Colon (tissue), 2 donors: ENCODE results near the gene PDE1C.

Experiments
- FAIRE-seq: peaks from 2 replicates; lab custom pipeline; 2012; peaks lifted over from hg19 to GRCh38; lab: Jason Lieb, UNC
- donor health status: control.
- donor health status: control.

PDE1C gene

DNA sequence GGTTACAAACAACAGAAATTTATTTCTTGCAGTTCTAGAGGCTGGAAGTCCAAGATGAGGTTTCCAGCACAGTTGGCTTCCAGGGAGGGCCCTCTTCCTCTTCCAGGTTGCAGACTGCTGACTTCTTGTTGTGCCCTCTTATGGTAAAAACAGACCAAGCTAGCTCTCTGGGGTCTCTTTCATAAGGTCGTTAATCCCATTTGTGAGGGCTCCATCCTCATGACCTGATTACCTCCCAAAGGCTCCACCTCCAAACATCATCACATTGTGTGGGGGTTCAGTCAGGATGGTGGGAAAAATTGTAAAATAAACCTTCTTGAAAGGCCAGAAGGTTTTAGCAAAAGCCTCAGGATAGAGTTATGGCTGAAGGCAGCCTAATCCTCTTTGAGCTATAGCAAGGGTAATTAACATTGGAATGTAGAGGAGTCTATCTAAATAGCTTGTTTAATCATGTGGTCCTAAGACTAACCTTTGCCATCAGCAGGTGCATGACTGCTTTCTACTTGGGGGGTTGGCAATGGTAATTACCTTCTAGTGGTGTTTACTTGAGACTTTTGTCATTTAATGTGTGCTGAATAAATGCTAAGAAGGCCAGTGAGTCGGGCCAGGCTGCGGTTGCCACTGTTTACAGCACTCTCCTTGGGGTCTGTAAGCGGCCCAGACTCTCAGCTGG, 302.4 kb downstream of the PDE1C start:
- no peak for FAIRE-seq

DNA sequence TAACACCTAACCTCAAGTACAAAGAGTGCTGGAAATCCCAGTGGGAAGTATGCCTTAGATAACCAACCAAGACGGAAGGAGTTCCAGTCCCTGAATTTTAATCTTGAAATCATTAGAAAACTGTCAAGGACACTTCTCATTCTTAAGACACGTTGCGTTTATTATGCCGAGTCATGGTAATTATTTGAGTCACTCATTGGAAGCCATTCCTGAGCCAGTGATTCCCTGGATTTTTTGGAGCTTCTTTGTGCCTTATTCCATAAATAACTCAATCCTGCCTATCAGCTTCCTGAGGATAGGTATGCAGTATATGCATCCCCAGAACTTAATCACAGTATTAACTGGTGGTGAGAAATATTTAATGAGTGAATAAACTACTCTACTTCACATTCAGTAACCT, 305.7 kb downstream of the PDE1C start:
- no peak for FAIRE-seq

DNA sequence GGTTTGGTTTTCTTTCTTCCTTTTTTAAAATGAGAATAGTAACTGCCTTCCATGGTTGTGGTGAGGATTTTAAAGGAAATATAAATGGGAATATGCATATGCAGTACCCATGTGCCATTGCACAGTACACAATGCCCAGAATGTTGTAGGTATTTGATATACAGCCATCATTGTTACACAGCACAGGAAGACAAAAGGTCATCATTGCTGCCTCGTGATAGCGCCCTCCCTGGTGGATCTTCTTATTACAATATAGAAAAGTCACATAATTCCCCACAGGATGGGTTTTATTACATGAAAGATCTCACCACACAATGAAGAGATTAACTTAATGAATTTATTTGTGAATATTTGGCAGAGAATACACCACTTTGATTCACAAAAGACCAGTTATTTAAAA, 306.7 kb downstream of the PDE1C start:
- no peak for FAIRE-seq

DNA sequence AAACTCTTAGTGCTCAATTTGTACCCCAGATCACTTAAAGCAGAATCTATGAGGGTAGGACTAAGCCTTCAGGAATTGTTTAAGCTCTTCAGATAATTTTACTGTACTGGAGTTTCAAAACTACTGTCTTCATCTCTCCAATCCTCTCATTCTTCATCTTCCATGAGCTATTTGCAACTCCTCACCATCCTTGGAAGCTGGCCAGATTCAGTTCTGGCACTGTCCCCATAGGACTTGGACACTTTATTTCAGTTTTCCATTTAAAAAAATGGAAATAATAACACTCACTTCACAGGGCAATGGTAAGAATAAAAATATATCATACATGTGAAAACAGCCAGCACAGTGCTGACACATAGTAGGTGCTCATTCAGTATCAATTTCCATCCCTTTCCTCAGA, 308.6 kb downstream of the PDE1C start:
- FAIRE-seq = no peak

DNA sequence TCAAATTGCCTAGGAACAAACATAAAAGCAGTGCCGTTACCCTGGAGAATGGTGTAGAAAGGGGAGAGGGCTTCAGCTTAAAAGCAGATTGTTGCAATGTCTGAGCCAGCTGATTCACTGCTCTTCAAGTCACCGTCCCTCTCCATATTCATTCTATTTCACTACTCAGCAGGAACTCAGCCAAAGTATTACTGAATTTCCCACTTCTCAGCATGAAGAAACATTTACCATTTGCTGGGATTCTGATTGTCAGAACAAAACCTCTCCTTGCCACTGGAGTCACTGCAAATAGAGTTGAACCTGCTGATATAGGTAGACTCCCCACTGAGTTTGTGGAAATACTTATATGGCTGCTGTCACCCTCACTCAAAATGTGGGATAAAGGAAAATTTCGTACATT, 311.5 kb downstream of the PDE1C start:
- FAIRE-seq = no peak

DNA sequence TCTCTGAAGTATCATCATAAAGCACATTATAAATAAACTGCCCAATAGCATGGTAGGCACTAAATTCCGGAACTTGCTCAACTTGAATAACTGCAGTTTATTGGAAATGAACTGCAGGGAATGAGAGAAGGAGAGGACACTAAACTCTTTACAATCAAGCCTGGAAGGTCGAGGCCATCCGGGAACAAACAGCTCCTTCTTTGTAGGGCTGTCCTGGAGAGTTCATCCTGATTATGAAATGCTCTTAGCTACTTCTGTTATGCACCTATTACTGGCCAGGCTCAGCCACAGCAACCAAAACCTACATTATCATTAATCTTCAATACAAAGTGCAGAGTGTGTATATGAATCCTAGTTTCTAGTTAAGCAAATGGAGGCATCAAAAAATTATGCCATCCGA, 318.5 kb downstream of the PDE1C start:
- FAIRE-seq = no peak

DNA sequence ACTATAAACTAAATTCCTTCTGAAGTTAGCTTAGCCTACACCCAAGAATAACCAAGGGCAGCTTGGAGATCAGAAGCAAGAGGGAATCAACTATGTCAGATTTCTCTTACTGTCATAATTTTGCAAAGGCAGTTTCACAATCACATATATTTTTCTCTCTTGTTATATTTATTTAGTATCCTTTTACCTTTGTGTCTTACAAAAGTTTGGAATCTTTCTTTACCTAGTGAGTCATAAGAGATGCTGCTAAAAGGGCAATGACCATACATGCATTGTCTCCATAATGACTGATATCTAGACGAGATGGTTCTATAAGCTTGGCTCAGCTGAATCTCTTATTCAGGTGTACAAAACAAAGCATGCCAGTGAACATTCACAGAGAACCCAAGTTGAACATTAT, 322.1 kb downstream of the PDE1C start:
- FAIRE-seq = no peak

DNA sequence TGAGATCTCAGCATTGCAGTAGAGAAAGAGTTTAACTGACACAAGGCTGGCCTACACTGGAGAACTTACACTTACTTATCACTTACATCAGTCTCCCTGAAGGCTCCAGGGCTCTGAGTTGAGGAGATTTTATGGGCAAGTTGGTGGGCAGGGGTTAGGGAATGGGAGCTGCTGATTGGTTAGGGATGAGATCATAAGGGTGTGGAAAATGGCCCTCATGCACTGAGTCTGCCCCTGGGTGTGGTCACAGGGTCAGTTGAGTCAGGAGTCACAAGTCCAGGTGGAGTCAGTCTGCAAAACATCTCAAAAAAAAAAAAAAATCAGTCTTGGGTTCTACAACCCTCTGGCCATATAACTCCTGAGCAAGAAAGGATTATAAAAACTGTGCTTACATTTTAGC, 322.7 kb downstream of the PDE1C start:
- no peak for FAIRE-seq

DNA sequence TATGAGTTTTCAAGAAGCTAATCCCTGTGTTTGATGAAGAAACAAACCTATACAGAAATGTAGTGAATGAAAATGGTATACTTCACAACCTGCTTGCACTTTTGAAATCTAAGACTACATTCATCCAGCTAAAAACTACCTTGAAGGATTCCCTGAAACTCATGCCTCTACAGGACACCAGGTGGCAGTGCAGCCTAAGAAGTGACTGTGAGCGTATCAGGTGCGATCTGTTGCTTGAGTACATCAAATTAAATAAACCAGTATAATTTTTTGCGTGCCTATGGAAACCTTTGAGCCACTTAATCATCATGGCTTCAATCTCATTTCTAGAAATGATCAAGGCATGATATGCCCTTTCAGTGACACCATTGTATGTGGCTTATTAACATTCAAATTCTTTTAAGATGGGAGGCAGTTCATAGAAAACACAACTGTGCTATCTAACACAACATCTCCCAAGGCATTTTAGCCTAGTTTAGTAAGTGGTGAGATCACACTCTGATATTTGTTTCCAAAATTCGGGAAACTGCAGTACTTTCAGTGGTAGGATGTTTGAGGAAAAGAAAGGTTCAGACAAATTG, 325.8 kb downstream of the PDE1C start:
- no peak for FAIRE-seq

DNA sequence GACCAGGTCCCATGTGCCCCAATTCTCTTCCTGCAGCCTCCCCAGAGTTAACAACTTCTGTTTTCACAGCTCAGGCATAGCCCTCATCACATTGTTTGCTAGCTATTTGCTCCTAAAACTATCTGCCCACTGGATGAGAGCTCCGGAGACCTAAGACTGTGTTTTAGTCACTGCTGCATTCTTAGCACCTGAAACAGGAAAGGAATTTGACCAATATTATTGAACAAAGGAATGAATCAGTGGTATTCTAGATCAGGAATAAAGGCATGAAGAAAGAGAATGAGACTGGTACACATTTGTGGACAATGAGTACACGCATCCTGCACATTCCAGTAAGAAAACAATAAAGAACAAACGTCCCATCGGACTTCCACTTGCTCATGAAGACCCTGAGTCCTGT, 328.4 kb downstream of the PDE1C start:
- FAIRE-seq = no peak

DNA sequence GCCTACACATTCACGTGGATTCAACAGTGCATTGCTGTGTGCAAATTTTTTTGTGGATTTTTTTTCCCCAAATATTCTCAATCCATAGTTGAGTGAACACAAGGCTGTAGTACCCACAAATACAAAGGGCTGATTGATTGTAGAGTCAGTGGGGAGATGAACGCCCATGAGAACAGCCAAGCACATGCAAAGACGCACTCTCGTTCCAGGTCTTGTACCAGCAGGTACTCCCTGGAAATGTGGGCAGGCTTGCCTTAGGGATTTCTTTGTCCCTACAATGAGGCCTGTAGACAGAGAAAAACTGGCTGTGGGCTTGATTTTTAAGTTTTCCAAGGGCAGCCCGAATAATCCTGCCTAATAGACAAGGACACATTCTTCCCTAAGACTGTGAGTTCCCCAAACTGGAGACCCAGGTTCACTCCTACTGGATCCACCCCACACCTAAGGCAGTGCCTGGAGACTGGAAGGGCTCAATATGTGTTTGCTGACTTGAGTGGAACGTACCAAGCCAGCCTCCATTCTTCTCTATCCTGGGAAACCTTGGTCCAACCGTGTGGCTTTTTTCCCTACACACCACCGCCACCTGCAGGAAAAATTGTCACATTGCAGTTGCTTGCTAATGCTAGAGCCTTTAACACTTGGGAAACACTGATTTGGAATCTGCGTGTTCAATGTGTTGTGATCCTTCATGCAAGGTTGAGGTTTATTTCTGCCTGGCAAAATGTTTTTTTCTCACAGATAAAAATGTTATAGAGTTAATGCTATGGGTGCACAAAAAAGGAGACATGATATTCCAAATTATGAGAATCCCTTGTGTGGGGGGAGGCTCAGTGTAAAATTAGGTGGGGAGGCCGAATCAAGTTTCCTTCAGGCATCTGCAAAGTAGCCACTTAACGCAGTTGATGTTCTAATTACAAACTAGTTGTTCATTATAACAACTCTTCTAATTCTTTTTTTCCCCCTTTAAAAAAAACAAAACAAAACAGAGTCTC, 333.9 kb downstream of the PDE1C start:
- no peak for FAIRE-seq

DNA sequence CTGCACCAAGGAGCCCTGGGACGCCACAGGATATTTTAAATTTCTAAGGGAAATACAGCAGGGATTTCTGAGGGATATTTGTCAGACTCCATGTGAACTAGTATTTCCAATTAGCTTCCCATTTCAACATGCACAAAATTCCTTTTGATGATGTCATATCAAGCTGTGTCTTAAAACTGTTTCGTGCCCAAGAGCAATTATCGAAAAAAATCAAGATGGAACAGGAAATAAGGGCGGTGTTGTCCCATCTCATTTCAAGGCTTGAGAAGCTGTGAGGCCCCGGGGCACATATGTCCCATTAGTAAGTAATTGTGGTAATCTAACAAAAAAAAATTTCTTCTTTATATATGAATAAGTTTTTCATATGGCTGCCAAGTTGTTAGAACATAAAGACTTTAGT, 335.8 kb downstream of the PDE1C start:
- no peak for FAIRE-seq

DNA sequence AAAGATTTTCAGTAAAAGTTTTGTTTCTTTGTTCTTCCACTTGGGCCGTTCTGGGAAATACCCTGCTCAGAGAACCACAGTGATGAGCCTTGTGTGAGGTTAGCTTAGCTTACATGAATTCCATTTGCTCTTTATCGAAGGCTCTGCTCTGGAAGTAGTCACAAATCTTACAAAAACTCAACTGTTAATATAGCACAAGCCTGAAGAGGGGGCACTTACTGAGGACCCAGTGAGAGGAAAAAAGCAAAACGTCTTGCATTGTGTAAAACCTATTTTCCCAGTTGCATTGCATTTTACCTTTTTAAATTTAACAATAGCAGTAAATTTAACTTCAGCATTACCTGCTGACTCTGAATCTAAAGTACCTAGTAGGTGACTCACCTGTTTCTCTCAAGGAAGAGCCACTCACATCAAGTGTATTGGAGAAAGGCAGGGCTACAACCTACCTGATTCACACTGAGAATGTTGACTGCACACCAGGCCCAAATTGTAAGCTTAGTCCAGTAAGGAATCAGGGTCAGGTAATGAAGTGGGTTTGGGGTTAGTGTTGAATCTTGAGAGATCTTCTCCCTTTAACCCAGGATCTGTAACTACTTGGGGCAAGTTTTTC, 340.9 kb downstream of the PDE1C start:
- FAIRE-seq = no peak

DNA sequence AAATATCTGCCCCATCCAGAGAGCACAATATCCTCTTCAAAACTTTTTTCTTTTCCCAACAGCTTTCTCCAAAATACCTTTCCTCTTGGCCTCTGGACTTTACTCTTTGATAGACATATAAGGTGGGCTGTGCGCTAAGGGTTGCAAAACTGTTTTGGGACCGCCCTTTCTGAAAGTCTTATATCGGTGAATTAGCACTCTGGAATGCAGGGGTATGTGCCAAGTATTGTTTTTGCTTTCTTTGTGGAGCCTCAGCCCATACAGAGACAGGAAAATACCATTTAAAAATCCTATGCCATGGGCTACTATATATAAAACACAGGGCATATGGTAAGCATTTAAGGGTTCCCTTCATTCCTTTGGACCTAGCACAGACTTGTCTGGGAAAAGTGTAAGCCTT, 345.5 kb downstream of the PDE1C start:
- no peak for FAIRE-seq

DNA sequence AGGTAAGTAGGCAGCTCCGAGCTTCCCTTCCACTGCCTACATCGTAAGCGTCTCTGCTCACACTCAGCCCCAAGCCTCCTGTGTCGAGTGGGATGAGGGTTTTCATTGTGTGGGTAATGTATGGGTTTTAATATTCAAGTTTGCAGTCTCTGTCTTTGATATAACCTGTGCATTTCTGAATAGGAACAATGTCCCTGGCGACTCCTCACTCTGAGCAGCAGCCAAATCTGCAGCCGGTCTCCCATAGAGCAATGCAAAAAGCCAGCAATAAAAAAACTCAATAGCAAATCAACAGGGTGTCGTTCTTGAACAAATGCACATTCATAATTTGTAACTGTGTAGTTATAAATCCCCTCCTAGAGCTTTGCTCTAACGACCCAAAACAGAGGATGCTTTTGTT, 349.8 kb downstream of the PDE1C start:
- no peak for FAIRE-seq

DNA sequence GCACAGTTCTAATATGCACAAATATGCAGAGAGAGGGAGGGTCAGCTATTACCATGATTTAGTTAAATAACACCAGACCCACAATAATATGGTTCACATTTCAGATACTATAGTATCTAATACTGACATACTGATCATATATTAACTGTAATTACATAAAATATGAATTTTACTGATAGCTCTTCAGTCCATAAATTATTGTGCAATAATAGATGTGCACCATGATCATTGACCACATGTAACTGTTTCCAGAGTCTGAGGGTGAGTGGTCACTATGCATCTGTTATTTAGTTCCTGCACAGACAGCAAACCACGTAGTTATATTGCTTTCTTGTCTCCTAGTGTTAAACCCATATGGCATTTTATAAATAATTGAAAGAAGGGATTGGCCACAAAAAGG, 353.9 kb downstream of the PDE1C start:
- no peak for FAIRE-seq

DNA sequence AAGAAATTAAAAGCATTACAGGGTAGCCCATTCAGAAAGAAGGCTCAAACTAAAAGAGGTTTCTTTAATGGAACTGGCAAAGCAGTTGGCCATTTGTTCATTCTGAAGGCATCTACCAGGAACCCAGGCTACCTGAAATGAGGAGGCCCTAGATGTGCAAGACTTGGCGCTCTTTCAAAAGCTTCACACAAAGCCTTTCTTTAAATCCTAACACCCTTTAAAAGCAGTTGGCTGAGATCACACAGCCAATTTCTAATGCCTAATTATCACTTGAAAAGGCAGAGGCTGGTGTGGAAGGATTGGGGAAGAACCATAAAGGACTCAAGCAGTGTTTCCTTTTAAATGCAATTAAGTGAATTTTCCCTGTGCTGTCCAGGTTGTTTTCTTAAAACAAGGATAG, 360.0 kb downstream of the PDE1C start:
- no peak for FAIRE-seq

DNA sequence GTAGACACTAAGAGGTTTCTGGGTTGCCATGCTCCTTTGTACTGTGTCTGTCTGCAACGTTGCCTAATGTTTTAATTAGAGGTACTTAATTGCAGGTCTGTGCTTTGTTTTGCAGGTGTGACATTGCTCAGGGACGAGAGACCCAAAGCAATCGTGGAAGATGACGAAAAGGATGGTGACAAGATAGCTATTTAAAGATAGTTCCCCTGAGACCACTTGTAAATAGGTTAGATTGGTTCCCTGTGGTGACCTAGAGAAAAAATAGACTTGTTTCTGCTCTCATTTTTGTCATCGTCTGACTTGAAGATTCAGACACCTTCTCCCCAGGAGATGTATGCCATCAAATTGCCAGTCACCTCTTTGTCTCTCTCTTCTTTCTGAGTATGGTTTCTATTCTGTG, 363.1 kb downstream of the PDE1C start:
- FAIRE-seq = no peak

DNA sequence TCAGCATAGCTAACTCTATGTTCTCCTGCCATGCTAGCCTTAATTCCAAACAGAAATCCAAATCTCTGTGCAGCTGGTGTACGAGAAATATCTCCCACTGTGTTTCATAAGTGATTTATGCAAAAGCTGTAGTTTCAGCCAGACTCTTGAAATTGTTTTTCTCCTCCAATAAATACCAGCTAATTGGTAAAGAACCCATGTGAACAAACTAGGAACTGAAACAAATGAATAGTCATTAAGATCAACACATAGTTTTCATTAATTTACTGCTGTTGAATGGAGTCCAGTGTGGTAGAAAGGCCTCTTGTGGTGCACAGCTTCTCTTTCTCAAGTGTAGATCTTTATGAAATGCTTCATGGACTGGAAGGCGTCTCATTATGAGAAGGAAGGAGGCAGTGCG, 364.8 kb downstream of the PDE1C start:
- FAIRE-seq = no peak

DNA sequence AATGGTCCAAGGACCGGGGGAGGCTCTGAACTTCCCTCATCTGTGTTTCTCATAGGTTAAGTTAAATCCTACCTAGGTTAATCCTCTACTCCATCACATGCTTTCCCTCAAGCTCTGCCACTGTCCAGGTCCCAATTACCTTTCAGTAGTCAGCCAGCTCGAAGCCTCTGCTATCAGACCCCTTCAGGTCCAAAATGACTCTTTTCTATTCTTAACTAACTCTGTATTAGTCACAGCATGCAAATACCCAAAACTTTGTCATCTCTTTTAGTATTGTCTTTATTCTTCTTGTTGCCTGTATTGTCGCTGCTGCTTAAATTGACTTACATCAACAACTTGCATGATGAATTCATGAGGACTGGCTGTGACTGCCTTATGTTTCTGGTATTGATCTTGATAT, 367.9 kb downstream of the PDE1C start:
- no peak for FAIRE-seq
